Neural cell (in vitro differentiated cells): ENCODE results near the gene EPB41L2. TPM values are rescaled to one million over a fixed set of nuclear protein-coding genes. Genes with fewer than 3 reads are reported as not detected.

ENCODE experiments used
- H2AFZ ChIP-seq: fragments of 200-600, 300-800 bp; sonication (generic), shearing (Covaris generic); 2 replicates; pipeline ENCODE4 v1.6.0; 2014; ENCODE audit warnings: low read depth, mild to moderate bottlenecking, antibody characterized with exemption, low read length, moderate library complexity
- H3F3A ChIP-seq: fragments of 200-600 bp; shearing (Covaris generic); 2 replicates; pipeline ENCODE4 v1.6.1; 2016; ENCODE audit warnings: mild to moderate bottlenecking, moderate library complexity, mixed read lengths, antibody characterized with exemption, low read length; ENCODE audit not compliant: insufficient read depth, poor library complexity, severe bottlenecking
- H3K27ac ChIP-seq: fragments of 200-600, 300-800 bp; sonication (generic), shearing (Covaris generic); 2 replicates; pipeline ENCODE4 v1.5.1; 2014; ENCODE audit warnings: mild to moderate bottlenecking, low read length, moderate library complexity
- H3K27me3 ChIP-seq: fragments of 300-800, 200-600 bp; sonication (generic), shearing (Covaris generic); 2 replicates; pipeline ENCODE4 v1.6.0; 2014; ENCODE audit warnings: mild to moderate bottlenecking, low read depth, low read length, moderate library complexity; ENCODE audit not compliant: insufficient read depth
- H3K36me3 ChIP-seq: fragments of 300-800, 200-600 bp; sonication (generic), shearing (Covaris generic); 2 replicates; pipeline ENCODE4 v1.5.1; 2014; ENCODE audit warnings: mild to moderate bottlenecking, antibody characterized with exemption, low read length, moderate library complexity; ENCODE audit not compliant: insufficient read depth
- H3K4me2 ChIP-seq: fragments of 300-800, 200-600 bp; sonication (generic), shearing (Covaris generic); 2 replicates; pipeline ENCODE4 v1.6.0; 2014; ENCODE audit warnings: mild to moderate bottlenecking, low read length
- H3K4me3 ChIP-seq: fragments of 300-800, 200-600 bp; sonication (generic), shearing (Covaris generic); 2 replicates; pipeline ENCODE4 v1.5.1; 2014; ENCODE audit warnings: mild to moderate bottlenecking, low read length, moderate library complexity
- H3K79me2 ChIP-seq: fragments of 200-600 bp; shearing (Covaris generic); replicated peaks from 2 replicates; pipeline ENCODE4 v1.6.0; 2014; ENCODE audit warnings: mild to moderate bottlenecking, low read length, moderate library complexity; ENCODE audit not compliant: insufficient read depth
- H3K9ac ChIP-seq: fragments of 300-800, 200-600 bp; sonication (generic), shearing (Covaris generic); 2 replicates; pipeline ENCODE4 v1.6.1; 2016; ENCODE audit warnings: mild to moderate bottlenecking, low read length, mixed read lengths
- H3K9me2 ChIP-seq: fragments of 200-600 bp; shearing (Covaris generic); 2 replicates; pipeline ENCODE4 v1.6.1; 2016; ENCODE audit warnings: mild to moderate bottlenecking, low read length, mixed read lengths; ENCODE audit not compliant: insufficient read depth
- H3K9me3 ChIP-seq: fragments of 200-600, 300-800 bp; sonication (generic), shearing (Covaris generic); 2 replicates; pipeline ENCODE4 v1.6.1; 2016; ENCODE audit warnings: mild to moderate bottlenecking, mixed run types, low read length, moderate library complexity, mixed read lengths
- H4K20me1 ChIP-seq: fragments of 200-600 bp; shearing (Covaris generic); 2 replicates; pipeline ENCODE4 v1.6.1; 2016; ENCODE audit warnings: mild to moderate bottlenecking, mixed run types; ENCODE audit not compliant: insufficient read depth
- CTCF ChIP-seq: fragments of 450-650 bp; IDR thresholded peaks from 2 replicates; pipeline ENCODE4 v1.5.1; 2014; ENCODE audit warnings: antibody characterized with exemption, mild to moderate bottlenecking, moderate library complexity; ENCODE audit not compliant: poor library complexity, severe bottlenecking
- EP300 ChIP-seq: fragments of 450-650 bp; conservative IDR thresholded peaks from 2 replicates; pipeline ENCODE4 v1.6.1; 2014; ENCODE audit warnings: antibody characterized with exemption, mild to moderate bottlenecking, moderate library complexity; ENCODE audit not compliant: poor library complexity, severe bottlenecking
- EZH2 ChIP-seq: fragments of 200-600, 300-800 bp; shearing (Covaris generic), sonication (generic); IDR thresholded peaks from 2 replicates; pipeline ENCODE4 v1.6.1; 2014; ENCODE audit warnings: antibody characterized with exemption, low read length, borderline replicate concordance, mild to moderate bottlenecking; ENCODE audit not compliant: insufficient read depth, poor library complexity, severe bottlenecking
- MXI1 ChIP-seq: fragments of 450-650 bp; conservative IDR thresholded peaks from 2 replicates; pipeline ENCODE4 v1.6.1; 2014; ENCODE audit warnings: antibody characterized with exemption, mild to moderate bottlenecking; ENCODE audit not compliant: poor library complexity, severe bottlenecking
- POLR2AphosphoS5 ChIP-seq: IDR thresholded peaks from 2 replicates; pipeline ENCODE4 v1.6.1; 2012
- RAD21 ChIP-seq: fragments of 450-650 bp; conservative IDR thresholded peaks from 2 replicates; pipeline ENCODE4 v1.6.1; 2014; ENCODE audit warnings: antibody characterized with exemption, mild to moderate bottlenecking, moderate library complexity
- REST ChIP-seq: IDR thresholded peaks from 2 replicates; pipeline ENCODE4 v1.6.1; 2012; ENCODE audit warnings: borderline replicate concordance
- SMC3 ChIP-seq: fragments of 450-650 bp; conservative IDR thresholded peaks from 2 replicates; pipeline ENCODE4 v1.6.1; 2014; ENCODE audit warnings: antibody characterized with exemption, mild to moderate bottlenecking, moderate library complexity; ENCODE audit not compliant: poor library complexity
- TAF1 ChIP-seq: IDR thresholded peaks from 2 replicates; pipeline ENCODE4 v1.6.1; 2012; ENCODE audit warnings: low read depth
- polyA plus RNA-seq: library from polyadenylated mRNA; depleted of rRNA; stranded (reverse); fragments of >200 nt; gene quantifications from 2 replicates; pipeline ENCODE4 v1.2.3, GENCODE V29; 2014

Gene EPB41L2
- polyA plus RNA-seq, 1 donor from 2014 or later, result 13.5 TPM

- no peaks in the 10 kb centered on the region for H3K27me3 ChIP-seq
- no peak overlapping the region for H3K9ac ChIP-seq
- TF ChIP-seq EP300 (no peak), RAD21 (no peak), TAF1 (no peak), CTCF (no peak), MXI1 (no peak), REST (no peak), EZH2 (no peak), SMC3 (no peak), POLR2AphosphoS5 (no peak)
- no peaks in the 10 kb centered on the region for H4K20me1 ChIP-seq
- no peak overlapping the region for H3K27ac ChIP-seq
- H3K36me3 ChIP-seq, result no peaks in the 10 kb centered on the region
- H2AFZ ChIP-seq, result no peak overlapping the region
- H3K4me3 ChIP-seq, result no peak overlapping the region
- H3K79me2 ChIP-seq, result no peaks in the 10 kb centered on the region
- H3K9me2 ChIP-seq, result no peaks in the 10 kb centered on the region
- no peak overlapping the region for H3K4me2 ChIP-seq
- no peaks in the 10 kb centered on the region for H3F3A ChIP-seq
- H3K9me3 ChIP-seq, result no peaks in the 10 kb centered on the region
Measured at GRCh38 chr6:130978180-130978579, 84.9 kb downstream of the EPB41L2 start.

- H2AFZ ChIP-seq, result no peak overlapping the region
- no peaks in the 10 kb centered on the region for H3K9me3 ChIP-seq
- no peaks in the 10 kb centered on the region for H3K9me2 ChIP-seq
- H3K4me2 ChIP-seq, result no peak overlapping the region
- H3K27me3 ChIP-seq, result no peaks in the 10 kb centered on the region
- H3K4me3 ChIP-seq, result no peak overlapping the region
- H3K27ac ChIP-seq, result no peak overlapping the region
- no peaks in the 10 kb centered on the region for H3F3A ChIP-seq
- H3K79me2 ChIP-seq, result no peaks in the 10 kb centered on the region
- no peak for TF ChIP-seq REST
- no peak for TF ChIP-seq CTCF
- TF ChIP-seq RAD21, result no peak
- no peak for TF ChIP-seq MXI1
- no peak for TF ChIP-seq EZH2
- TF ChIP-seq SMC3, result no peak
- no peak for TF ChIP-seq EP300
- TF ChIP-seq TAF1, result no peak
- no peak for TF ChIP-seq POLR2AphosphoS5
- no peak overlapping the region for H3K9ac ChIP-seq
- no peaks in the 10 kb centered on the region for H4K20me1 ChIP-seq
- no peaks in the 10 kb centered on the region for H3K36me3 ChIP-seq
Measured at GRCh38 chr6:130975325-130975724, 87.7 kb downstream of the EPB41L2 start.
